PC-3 (cell line): ENCODE data around the gene NECTIN3.

Experiments used
- CTCF ChIP-seq: fragments of 300-600 bp; sonication (generic); conservative IDR thresholded peaks from 2 replicates; pipeline ENCODE4 v1.5.1; 2017; ENCODE audit warnings: antibody characterized with exemption, low read depth, mild to moderate bottlenecking, low read length
- EZH2 ChIP-seq: fragments of 300-600 bp; sonication (generic); IDR thresholded peaks from one replicate; pipeline ENCODE4 v1.6.1; 2017; ENCODE audit warnings: antibody characterized with exemption, mild to moderate bottlenecking, low read length; ENCODE audit not compliant: unreplicated experiment

DNA sequence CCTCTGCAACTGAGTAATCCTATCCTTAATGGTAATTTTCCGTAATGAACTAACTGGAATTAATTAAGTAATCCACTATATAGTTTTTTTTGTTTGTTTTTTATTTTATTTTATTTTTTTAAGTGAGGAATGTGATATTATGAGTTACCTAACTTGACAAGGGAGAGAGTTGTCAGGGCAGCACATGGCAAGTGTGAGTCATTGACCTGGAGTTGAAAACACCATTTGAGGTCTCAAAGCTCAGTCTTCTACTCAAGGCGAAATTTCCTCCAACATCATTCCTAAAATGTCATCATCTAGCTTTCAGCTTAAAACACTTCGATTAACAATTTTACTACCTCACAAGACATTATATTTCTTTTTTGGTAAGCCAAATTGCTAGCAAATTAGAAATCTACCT is 87.8 kb downstream of the NECTIN3 start:
- TF ChIP-seq CTCF = no peak
- TF ChIP-seq EZH2 = no peak
